DOHH2 (cell line): ENCODE results near the gene SLAIN1.

Source experiments
- H3F3A ChIP-seq: fragments of 200-600 bp; sonication (generic), shearing (Covaris generic); 2 replicates; pipeline ENCODE4 v1.6.0; 2016; ENCODE audit warnings: antibody characterized with exemption, mild to moderate bottlenecking; ENCODE audit not compliant: control insufficient read depth, insufficient read depth
- H3K27ac ChIP-seq: fragments of 200-600 bp; sonication (generic); 2 replicates; pipeline ENCODE4 v1.5.1; 2014; ENCODE audit warnings: low read depth, mild to moderate bottlenecking, low read length, moderate library complexity
- H3K27me3 ChIP-seq: fragments of 200-600 bp; sonication (generic); 2 replicates; pipeline ENCODE4 v1.6.1; 2014; ENCODE audit warnings: mild to moderate bottlenecking, low read length, mixed read lengths; ENCODE audit not compliant: control insufficient read depth
- H3K36me3 ChIP-seq: fragments of 200-600 bp; sonication (generic); 2 replicates; pipeline ENCODE4 v1.6.1; 2014; ENCODE audit warnings: mild to moderate bottlenecking, low read length, moderate library complexity, mixed read lengths; ENCODE audit not compliant: control insufficient read depth
- H3K4me1 ChIP-seq: fragments of 200-600 bp; sonication (generic); 2 replicates; pipeline ENCODE4 v1.6.1; 2014; ENCODE audit warnings: mild to moderate bottlenecking, low read length, mixed read lengths; ENCODE audit not compliant: control insufficient read depth
- H3K4me2 ChIP-seq: fragments of 200-600 bp; sonication (generic); 2 replicates; pipeline ENCODE4 v1.6.0; 2014; ENCODE audit warnings: mild to moderate bottlenecking, low read length, moderate library complexity
- H3K4me3 ChIP-seq: fragments of 200-600 bp; sonication (generic); 2 replicates; pipeline ENCODE4 v1.5.1; 2014; ENCODE audit warnings: mild to moderate bottlenecking, low read length, mixed read lengths
- H3K79me2 ChIP-seq: fragments of 200-600 bp; sonication (generic); 2 replicates; pipeline ENCODE4 v1.6.1; 2014; ENCODE audit warnings: mild to moderate bottlenecking, low read length, mixed read lengths; ENCODE audit not compliant: control insufficient read depth
- H3K9me2 ChIP-seq: fragments of 200-600 bp; sonication (generic); replicated peaks from 2 replicates; pipeline ENCODE4 v1.6.1; 2014; ENCODE audit warnings: mild to moderate bottlenecking, low read length, mixed read lengths; ENCODE audit not compliant: control insufficient read depth
- H3K9me3 ChIP-seq: fragments of 200-600 bp; sonication (generic); 2 replicates; pipeline ENCODE4 v1.6.1; 2014; ENCODE audit warnings: antibody characterized with exemption, low read length, mixed read lengths; ENCODE audit not compliant: control insufficient read depth, insufficient read depth
- H4K20me1 ChIP-seq: fragments of 200-600 bp; sonication (generic); 2 replicates; pipeline ENCODE4 v1.6.0; 2014; ENCODE audit warnings: low read depth, mild to moderate bottlenecking, antibody characterized with exemption, low read length, moderate library complexity; ENCODE audit not compliant: control insufficient read depth, insufficient read depth
- EZH2phosphoT487 ChIP-seq: fragments of 200-600 bp; sonication (generic); IDR thresholded peaks from 2 replicates; pipeline ENCODE4 v1.6.1; 2017; ENCODE audit warnings: borderline replicate concordance, mild to moderate bottlenecking, antibody characterized with exemption, low read length, moderate library complexity, mixed read lengths
- TF ChIP-seq, protein P1 (sequence below): fragments of 200-600 bp; sonication (generic); IDR thresholded peaks from one replicate; pipeline ENCODE4 v1.5.1; 2014; ENCODE audit warnings: antibody characterized with exemption, mild to moderate bottlenecking, low read depth, low read length; ENCODE audit not compliant: poor library complexity, severe bottlenecking

SLAIN1 gene

DNA sequence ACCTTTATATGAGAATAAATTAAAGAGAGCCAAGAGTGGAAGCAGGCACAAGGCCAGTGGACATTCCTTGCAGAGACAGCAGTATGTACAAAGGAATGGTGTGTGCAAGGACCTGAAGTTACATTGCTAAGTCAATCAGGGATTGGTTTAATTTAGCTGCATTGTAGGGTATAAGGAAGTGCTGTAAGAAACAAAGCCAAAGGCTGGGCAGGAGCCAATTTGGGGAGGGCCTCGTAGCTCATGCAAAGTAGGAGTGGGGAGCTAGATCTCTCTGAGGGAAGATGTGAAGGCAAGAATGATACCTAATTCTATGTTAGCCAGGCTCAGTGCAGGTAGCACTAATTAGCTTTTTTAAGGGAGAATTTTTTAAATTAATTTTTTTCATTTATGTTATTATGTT, 76.7 kb downstream of the SLAIN1 start:
- H4K20me1 ChIP-seq, result no peaks in the 10 kb centered on the region
- no peak overlapping the region for H3K4me2 ChIP-seq
- no peaks in the 10 kb centered on the region for H3K9me2 ChIP-seq
- no peaks in the 10 kb centered on the region for H3F3A ChIP-seq
- H3K27ac ChIP-seq, result no peak overlapping the region
- H3K9me3 ChIP-seq, result no peaks in the 10 kb centered on the region; the same call in 1 of the 2 replicates
- no peaks in the 10 kb centered on the region; the same call in 1 of the 2 replicates for H3K27me3 ChIP-seq
- TF ChIP-seq, protein P1, sequence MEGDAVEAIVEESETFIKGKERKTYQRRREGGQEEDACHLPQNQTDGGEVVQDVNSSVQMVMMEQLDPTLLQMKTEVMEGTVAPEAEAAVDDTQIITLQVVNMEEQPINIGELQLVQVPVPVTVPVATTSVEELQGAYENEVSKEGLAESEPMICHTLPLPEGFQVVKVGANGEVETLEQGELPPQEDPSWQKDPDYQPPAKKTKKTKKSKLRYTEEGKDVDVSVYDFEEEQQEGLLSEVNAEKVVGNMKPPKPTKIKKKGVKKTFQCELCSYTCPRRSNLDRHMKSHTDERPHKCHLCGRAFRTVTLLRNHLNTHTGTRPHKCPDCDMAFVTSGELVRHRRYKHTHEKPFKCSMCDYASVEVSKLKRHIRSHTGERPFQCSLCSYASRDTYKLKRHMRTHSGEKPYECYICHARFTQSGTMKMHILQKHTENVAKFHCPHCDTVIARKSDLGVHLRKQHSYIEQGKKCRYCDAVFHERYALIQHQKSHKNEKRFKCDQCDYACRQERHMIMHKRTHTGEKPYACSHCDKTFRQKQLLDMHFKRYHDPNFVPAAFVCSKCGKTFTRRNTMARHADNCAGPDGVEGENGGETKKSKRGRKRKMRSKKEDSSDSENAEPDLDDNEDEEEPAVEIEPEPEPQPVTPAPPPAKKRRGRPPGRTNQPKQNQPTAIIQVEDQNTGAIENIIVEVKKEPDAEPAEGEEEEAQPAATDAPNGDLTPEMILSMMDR, result no peak
- no peak for TF ChIP-seq EZH2phosphoT487
- no peak overlapping the region for H3K4me3 ChIP-seq
- H3K4me1 ChIP-seq, result no peaks in the 10 kb centered on the region
- H3K79me2 ChIP-seq, result no peaks in the 10 kb centered on the region
- H3K36me3 ChIP-seq, result no peaks in the 10 kb centered on the region

DNA sequence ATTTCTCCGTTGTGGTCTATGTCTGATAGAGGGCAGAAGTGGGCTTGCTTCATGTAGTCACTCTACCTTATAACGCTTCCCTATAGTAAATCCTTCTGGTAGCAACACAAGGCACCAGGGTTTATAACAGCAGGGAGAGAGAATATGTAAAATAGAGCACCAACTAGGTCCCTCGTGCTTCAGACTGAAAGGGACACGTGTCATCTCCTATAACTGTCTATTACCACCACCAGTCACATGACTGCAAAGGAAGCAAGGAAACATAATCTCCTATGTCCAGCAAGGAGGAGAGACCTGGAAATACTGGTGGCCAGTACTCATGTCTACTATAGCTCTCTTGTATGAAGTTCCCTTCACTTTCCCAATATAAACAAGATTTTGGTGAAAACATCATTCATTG, 79.2 kb downstream of the SLAIN1 start:
- Histone ChIP-seq H4K20me1 (no peaks in the 10 kb centered on the region), H3K9me3 (no peaks in the 10 kb centered on the region), H3K36me3 (no peaks in the 10 kb centered on the region), H3K27ac (no peak overlapping the region), H3K79me2 (no peaks in the 10 kb centered on the region), H3K4me1 (no peaks in the 10 kb centered on the region), H3K9me2 (no peaks in the 10 kb centered on the region), H3F3A (no peaks in the 10 kb centered on the region), H3K4me2 (no peak overlapping the region), H3K27me3 (no peaks in the 10 kb centered on the region; the same call in 1 of the 2 replicates), H3K4me3 (no peak overlapping the region)
- TF ChIP-seq, protein P1, result no peak
- no peak for TF ChIP-seq EZH2phosphoT487

DNA sequence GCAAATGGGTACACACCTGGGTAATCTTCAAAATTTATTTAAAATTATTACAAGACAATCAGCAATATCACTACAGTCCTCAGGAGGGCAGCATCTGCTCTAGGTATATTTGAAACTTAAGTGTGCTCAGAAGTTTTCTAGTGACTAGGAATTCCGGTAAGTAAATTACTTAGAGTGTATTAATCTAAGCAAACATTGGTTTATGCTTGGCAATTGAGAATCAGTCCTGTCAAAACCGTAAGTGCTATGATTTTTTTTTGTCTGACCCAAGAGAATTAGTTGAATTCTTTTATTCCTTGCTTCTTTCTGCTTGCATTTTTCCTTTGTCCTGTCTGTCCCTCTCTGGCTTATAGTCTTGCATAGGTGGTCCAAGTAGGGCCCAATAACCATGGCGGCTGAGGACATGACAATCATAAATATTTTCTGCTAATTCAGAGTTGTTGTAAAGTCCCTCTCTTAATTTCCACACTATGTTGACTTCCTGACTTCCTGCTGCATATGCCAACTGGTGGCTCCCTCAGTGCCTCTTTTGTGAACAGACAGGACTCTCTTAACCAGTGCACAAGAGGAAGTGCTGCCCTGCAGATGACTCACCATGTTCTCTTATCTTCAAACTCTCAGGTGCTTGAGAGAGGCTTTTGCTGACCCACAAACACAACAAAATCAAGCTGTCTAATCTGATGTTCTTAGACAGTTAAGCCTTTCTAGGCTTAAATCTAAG, 82.2 kb downstream of the SLAIN1 start:
- Histone ChIP-seq H3K4me3 (no peak overlapping the region), H3K79me2 (no peaks in the 10 kb centered on the region), H3F3A (no peaks in the 10 kb centered on the region), H3K36me3 (no peaks in the 10 kb centered on the region), H3K4me2 (no peak overlapping the region), H3K27me3 (no peaks in the 10 kb centered on the region; the same call in 1 of the 2 replicates), H4K20me1 (no peaks in the 10 kb centered on the region), H3K4me1 (no peaks in the 10 kb centered on the region), H3K9me2 (no peaks in the 10 kb centered on the region), H3K9me3 (no peaks in the 10 kb centered on the region), H3K27ac (no peak overlapping the region)
- TF ChIP-seq, protein P1, result peak; percentile 53
- no peak for TF ChIP-seq EZH2phosphoT487
